PC-9 (cell line): ENCODE data around the gene GATA2. TPM values are rescaled to one million over a fixed set of nuclear protein-coding genes. Genes with fewer than 3 reads are reported as not detected.

Source experiments
- BruUV-seq: library from RNA; stranded (reverse); fragments of 400-500 nt; replicated peaks from 2 replicates; lab custom pipeline; 2021; lab: Mats Ljungman, UMichigan
- CTCF ChIA-PET: fragments of 300-600 bp; sonication (Branson Sonifier 250); formaldehyde crosslinking; loops from one replicate; lab custom pipeline; 2022; ENCODE audit warnings: antibody characterized with exemption; lab: Charles Lee
- POLR2A ChIA-PET: fragments of 300-600 bp; sonication (Branson Sonifier 250); formaldehyde crosslinking; loops from one replicate; lab custom pipeline; 2022; ENCODE audit warnings: antibody characterized with exemption; ENCODE audit not compliant: unreplicated experiment; lab: Charles Lee
- DNase-seq, 2 experiments: peaks; one replicate each; pipeline versions ENCODE4 v3.0.0 to v3.0.0-alpha.2; 2015 to 2022; ENCODE audit warnings: mixed read lengths in 1 of 2
- H2AFZ ChIP-seq: fragments of 200-600 bp; sonication (generic); 2 replicates; pipeline ENCODE4 v1.8.1; 2017; ENCODE audit warnings: antibody characterized with exemption
- H3F3A ChIP-seq: fragments of 200-600 bp; sonication (generic); 2 replicates; pipeline ENCODE4 v1.8.1; 2017; ENCODE audit warnings: antibody characterized with exemption, mild to moderate bottlenecking, low read depth; ENCODE audit not compliant: insufficient read depth
- H3K27ac ChIP-seq: fragments of 200-600 bp; sonication (generic); 2 replicates; pipeline ENCODE4 v1.6.1; 2016; ENCODE audit warnings: mixed run types
- H3K27me3 ChIP-seq: fragments of 200-600 bp; sonication (generic); 2 replicates; pipeline ENCODE4 v1.6.1; 2016; ENCODE audit warnings: low read depth, mixed run types; ENCODE audit not compliant: insufficient read depth
- H3K36me3 ChIP-seq: fragments of 200-600 bp; sonication (generic); 2 replicates; pipeline ENCODE4 v1.6.1; 2016; ENCODE audit warnings: low read depth, mixed run types
- H3K4me1 ChIP-seq: fragments of 200-600 bp; sonication (generic); replicated peaks from 2 replicates; pipeline ENCODE4 v1.6.1; 2016; ENCODE audit warnings: mixed run types; ENCODE audit not compliant: insufficient read depth
- H3K4me2 ChIP-seq: fragments of 200-600 bp; sonication (generic); 2 replicates; pipeline ENCODE4 v1.6.1; 2017; ENCODE audit warnings: mixed run types
- H3K4me3 ChIP-seq: fragments of 200-600 bp; sonication (generic); 2 replicates; pipeline ENCODE4 v1.6.1; 2016; ENCODE audit warnings: mixed run types
- H3K79me2 ChIP-seq: fragments of 200-600 bp; sonication (generic); 2 replicates; pipeline ENCODE4 v1.6.1; 2017; ENCODE audit warnings: low read depth, mixed run types
- H3K9me2 ChIP-seq: fragments of 200-600 bp; sonication (generic); 2 replicates; pipeline ENCODE4 v1.8.1; 2017; ENCODE audit warnings: mild to moderate bottlenecking; ENCODE audit not compliant: insufficient read depth
- H3K9me3 ChIP-seq: fragments of 200-600 bp; sonication (generic); 2 replicates; pipeline ENCODE4 v1.8.1; 2016; ENCODE audit warnings: low read depth; ENCODE audit not compliant: insufficient read depth
- H4K20me1 ChIP-seq: fragments of 200-600 bp; sonication (generic); 2 replicates; pipeline ENCODE4 v1.8.1; 2017; ENCODE audit not compliant: insufficient read depth
- EZH2 ChIP-seq: fragments of 200-600 bp; sonication (generic); IDR thresholded peaks from 2 replicates; pipeline ENCODE4 v1.8.0; 2017; ENCODE audit warnings: antibody characterized with exemption, low read depth
- intact Hi-C: fragments of 100-400 bp; cut with micrococcal nuclease; formaldehyde crosslinking; loops from one replicate; pipeline ENCODE4 v1.10.0; 2022; ENCODE audit not compliant: unreplicated experiment
- total RNA-seq: library from RNA; stranded (reverse); gene quantifications from 2 replicates; pipeline ENCODE4 v1.2.3, GENCODE V29; 2021
- TF ChIP-seq, protein P1 (sequence below): fragments of 200-600 bp; sonication (generic); conservative IDR thresholded peaks from 2 replicates; pipeline ENCODE4 v1.6.1; 2017; ENCODE audit warnings: mixed run types, antibody characterized with exemption, mild to moderate bottlenecking, moderate library complexity

The GATA2 gene
- total RNA-seq, 1 experiment from 2014 or later: 29.0 TPM

DNA sequence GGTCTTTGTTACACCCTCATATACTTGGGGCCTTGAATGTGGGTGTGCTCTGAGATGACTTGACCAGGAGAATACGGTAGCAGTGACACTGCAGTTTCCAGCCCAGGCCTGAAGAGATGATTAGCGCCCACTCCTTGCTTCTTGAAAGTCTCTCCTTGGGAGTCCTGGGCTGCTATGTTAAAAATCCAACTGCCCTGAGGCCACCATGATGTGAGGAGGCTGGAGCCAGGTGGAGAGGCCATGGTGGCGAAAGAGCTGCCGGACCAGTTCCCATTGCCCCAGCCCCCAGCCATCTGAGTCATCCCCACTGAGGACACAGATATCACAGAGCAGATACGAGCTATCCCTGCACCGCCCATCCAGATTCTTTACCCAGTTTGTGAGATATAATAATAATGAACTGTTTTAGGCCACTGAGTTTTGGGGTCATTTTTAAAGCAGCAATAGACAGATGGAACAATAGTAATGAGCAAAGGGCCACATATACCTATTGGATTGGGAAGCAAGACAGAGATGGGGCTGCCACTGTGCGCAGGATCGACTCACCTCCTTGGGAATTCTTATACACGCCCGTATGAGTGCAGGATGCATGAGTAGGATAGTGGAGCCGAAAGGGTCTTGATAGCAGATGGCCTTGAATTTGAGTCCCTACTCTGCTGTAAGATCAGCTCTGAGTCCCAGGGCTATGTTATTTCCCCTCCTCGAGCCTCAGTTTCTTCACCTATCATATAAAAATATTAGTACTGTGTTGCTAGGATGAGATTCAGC is 12.1 kb upstream of the GATA2 start:
- no peak overlapping the region for H2AFZ ChIP-seq
- peak overlapping the region; percentile 52 for H3K4me2 ChIP-seq
- no peaks in the 10 kb centered on the region for H3K79me2 ChIP-seq
- peak overlapping the region; percentile 48 for H3K27ac ChIP-seq
- no peaks in the 10 kb centered on the region for H4K20me1 ChIP-seq
- ChIA-PET CTCF (no interaction called here), POLR2A (interaction anchor here (0.5 to 0.6 kb wide), 2 partner anchors 17 to 22 kb away, joined by 6 read pairs; no protein-coding TSS in a partner anchor)
- peaks cover 7% of the 10 kb centered on the region; the same call in 1 of the 2 replicates for H3F3A ChIP-seq
- TF ChIP-seq, protein P1, sequence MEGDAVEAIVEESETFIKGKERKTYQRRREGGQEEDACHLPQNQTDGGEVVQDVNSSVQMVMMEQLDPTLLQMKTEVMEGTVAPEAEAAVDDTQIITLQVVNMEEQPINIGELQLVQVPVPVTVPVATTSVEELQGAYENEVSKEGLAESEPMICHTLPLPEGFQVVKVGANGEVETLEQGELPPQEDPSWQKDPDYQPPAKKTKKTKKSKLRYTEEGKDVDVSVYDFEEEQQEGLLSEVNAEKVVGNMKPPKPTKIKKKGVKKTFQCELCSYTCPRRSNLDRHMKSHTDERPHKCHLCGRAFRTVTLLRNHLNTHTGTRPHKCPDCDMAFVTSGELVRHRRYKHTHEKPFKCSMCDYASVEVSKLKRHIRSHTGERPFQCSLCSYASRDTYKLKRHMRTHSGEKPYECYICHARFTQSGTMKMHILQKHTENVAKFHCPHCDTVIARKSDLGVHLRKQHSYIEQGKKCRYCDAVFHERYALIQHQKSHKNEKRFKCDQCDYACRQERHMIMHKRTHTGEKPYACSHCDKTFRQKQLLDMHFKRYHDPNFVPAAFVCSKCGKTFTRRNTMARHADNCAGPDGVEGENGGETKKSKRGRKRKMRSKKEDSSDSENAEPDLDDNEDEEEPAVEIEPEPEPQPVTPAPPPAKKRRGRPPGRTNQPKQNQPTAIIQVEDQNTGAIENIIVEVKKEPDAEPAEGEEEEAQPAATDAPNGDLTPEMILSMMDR: no peak
- no peak for TF ChIP-seq EZH2
- peaks cover 19% of the 10 kb centered on the region for H3K4me1 ChIP-seq
- H3K36me3 ChIP-seq: no peaks in the 10 kb centered on the region
- H3K27me3 ChIP-seq: no peaks in the 10 kb centered on the region
- H3K9me3 ChIP-seq: 0 out of 2 replicates have a peak, but pooled peaks cover 3% of the 10 kb centered on the region
- no peaks in the 10 kb centered on the region for H3K9me2 ChIP-seq
- BruUV-seq: no TSS peak
- intact Hi-C loops: loop anchor here (1.0 kb wide), 2 partner anchors 15 to 81 kb away; no protein-coding TSS in a partner anchor
- peak; percentile 85 to 86 for DNase-seq
- no peak overlapping the region for H3K4me3 ChIP-seq

DNA sequence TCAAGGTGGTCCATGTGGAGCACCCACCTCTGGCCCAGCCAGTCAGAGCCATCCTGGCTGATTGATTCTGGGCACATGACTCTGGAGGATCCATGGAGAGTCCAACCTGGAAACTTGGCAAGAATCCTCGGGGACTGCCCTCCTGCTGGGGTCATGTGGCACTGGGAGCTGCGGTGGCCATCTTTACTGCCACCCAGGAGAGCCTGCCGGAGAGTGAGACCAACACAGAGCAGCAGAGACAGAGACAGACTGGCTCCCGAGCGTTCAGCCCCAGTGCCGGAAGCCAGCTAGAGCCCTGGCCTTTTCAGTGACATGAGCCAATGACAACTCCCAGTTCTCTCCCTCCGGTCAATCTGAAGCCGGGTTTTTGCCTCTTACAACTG is 11.5 kb upstream of the GATA2 start:
- no peaks in the 10 kb centered on the region for H3K9me2 ChIP-seq
- H3K4me1 ChIP-seq: peaks cover 19% of the 10 kb centered on the region
- no peak for TF ChIP-seq EZH2
- TF ChIP-seq, protein P1: no peak
- H3K4me2 ChIP-seq: peak overlapping the region; percentile 52
- H3K4me3 ChIP-seq: no peak overlapping the region
- H3K27ac ChIP-seq: peak overlapping the region; percentile 48
- DNase-seq: no peak
- no TSS peak for BruUV-seq
- ChIA-PET POLR2A (interaction anchor here (0.6 kb wide), 1 partner anchor 17 kb away, joined by 6 read pairs; no protein-coding TSS in a partner anchor), CTCF (interaction anchor here (0.6 kb wide), 1 partner anchor 438 kb away, joined by 3 read pairs; no protein-coding TSS in a partner anchor)
- no peaks in the 10 kb centered on the region for H3K79me2 ChIP-seq
- intact Hi-C loops: no loop called here
- no peaks in the 10 kb centered on the region for H3K36me3 ChIP-seq
- H3F3A ChIP-seq: peaks cover 7% of the 10 kb centered on the region; the same call in 1 of the 2 replicates
- H3K9me3 ChIP-seq: 0 out of 2 replicates have a peak, but pooled peaks cover 3% of the 10 kb centered on the region
- H2AFZ ChIP-seq: no peak overlapping the region
- no peaks in the 10 kb centered on the region for H3K27me3 ChIP-seq
- H4K20me1 ChIP-seq: no peaks in the 10 kb centered on the region

DNA sequence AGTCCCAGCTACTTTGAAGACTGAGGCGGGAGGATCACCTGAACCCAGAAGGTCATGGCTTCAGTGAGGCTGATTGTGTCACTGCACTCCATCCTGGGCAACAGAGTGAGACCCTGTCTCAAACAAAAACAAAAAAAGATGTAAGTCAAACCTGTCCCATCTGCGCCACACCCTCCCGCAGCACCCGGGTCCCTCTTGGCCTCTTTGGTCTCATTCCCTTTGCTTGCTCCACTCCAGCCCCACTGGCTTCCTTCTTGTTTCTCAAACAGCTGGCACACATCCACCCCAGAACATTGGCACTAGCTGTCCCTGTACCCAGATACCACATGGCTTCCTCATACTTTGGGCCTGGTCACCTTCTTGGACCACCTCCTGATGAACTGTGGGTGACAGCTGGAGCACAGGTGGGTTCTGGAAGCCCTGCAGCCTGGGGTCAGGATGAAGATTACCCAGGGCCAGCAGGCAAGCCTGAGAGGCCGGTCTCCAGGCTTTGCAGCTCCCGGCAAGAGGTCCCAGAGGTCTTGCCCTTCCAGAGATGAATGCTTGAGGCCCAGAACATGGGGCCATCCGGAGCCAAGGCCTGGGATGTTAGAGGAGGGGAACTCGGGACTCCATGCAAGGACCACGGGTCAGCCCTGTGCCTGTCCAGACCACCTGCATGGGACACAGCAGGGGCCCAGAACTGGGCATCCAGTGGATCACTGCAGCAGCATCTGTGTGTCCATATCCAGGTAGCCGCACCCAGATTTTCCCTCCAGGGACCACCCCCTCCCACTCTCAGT is 10.9 kb upstream of the GATA2 start:
- Histone ChIP-seq H3K27ac (peak overlapping the region; percentile 48; the same call in 1 of the 2 replicates), H3K79me2 (no peaks in the 10 kb centered on the region), H3K4me3 (no peak overlapping the region), H4K20me1 (no peaks in the 10 kb centered on the region), H3K27me3 (no peaks in the 10 kb centered on the region), H3K36me3 (0 out of 2 replicates have a peak, but pooled peaks cover 3% of the 10 kb centered on the region), H3K9me3 (0 out of 2 replicates have a peak, but pooled peaks cover 3% of the 10 kb centered on the region), H2AFZ (no peak overlapping the region), H3F3A (peaks cover 7% of the 10 kb centered on the region; the same call in 1 of the 2 replicates), H3K4me1 (peaks cover 19% of the 10 kb centered on the region), H3K4me2 (no peak overlapping the region), H3K9me2 (no peaks in the 10 kb centered on the region)
- ChIA-PET CTCF (interaction anchor here (0.6 kb wide), 1 partner anchor 439 kb away, joined by 3 read pairs; no protein-coding TSS in a partner anchor), POLR2A (no interaction called here)
- no peak for DNase-seq
- BruUV-seq: no TSS peak
- no peak for TF ChIP-seq EZH2
- TF ChIP-seq, protein P1: no peak
- intact Hi-C loops: no loop called here
